ENCODE data around the gene SSTR5. TPM values are rescaled to one million over a fixed set of nuclear protein-coding genes. Genes with fewer than 3 reads are reported as not detected.

Gene SSTR5
- total RNA-seq, 1 experiment from 2014 or later, result not detected

DNA sequence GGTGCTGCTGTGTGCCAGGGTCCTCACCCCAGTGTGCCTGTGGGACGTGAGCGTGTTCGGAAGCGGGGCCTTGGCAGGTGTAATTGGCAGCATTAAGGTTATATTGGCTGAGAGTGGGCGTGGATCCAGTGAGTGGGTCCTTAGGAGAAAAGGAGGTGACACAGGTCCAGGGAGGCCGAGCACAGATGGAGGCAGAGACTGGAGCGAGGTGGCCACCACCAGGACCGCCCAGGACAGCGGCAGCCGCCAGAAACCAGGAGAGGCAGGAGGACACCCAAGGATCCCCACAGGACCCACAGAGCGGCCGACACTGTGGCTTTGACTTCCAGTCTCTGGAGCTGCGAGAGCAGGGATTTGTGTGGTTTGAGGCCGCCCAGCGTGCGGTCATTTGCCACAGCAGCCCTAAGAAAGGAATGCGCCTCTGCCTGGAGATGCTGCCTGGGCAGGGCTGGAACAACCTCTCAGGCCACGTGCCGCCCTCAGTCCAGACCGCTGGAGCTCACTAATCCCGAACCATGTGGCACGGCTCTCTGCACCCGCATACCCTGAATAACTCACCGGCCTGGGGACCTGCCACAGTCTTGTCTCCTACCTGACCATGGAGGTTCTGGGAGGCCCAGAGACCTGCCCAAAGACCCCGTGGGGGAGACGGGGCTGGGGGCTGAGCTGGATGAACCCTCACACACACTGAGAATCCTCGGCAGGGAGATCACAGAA, 45.6 kb upstream of the SSTR5 start:
- DNase-seq, result no peak
- intact Hi-C loops (cut with micrococcal nuclease; ENCODE audit: unreplicated experiment), result no loop called here
- no TSS peak for BruUV-seq (replicated peaks)
- H3K4me3 Mint-ChIP-seq (ENCODE audit: low read depth, unreplicated experiment), result no peak overlapping the region
- H3K27me3 Mint-ChIP-seq (ENCODE audit: unreplicated experiment), result peaks cover 76% of the 10 kb centered on the region
- CTCF ChIA-PET, result no interaction called here
- H3K27ac Mint-ChIP-seq (ENCODE audit: unreplicated experiment), result no peak overlapping the region
- TF ChIP-seq CTCF (IDR thresholded peaks at IDR 0.05; ENCODE audit: unreplicated experiment), result no peak
- no peaks in the 10 kb centered on the region for H3K9me3 Mint-ChIP-seq (ENCODE audit: low read depth, unreplicated experiment)
- H3K4me1 Mint-ChIP-seq (ENCODE audit: low read depth, unreplicated experiment), result no peaks in the 10 kb centered on the region
- H3K36me3 Mint-ChIP-seq (ENCODE audit: insufficient read depth, unreplicated experiment), result no peaks in the 10 kb centered on the region

- H3K9me3 Mint-ChIP-seq (ENCODE audit: low read depth, unreplicated experiment), result no peaks in the 10 kb centered on the region
- no peak for TF ChIP-seq CTCF (IDR thresholded peaks at IDR 0.05; ENCODE audit: unreplicated experiment)
- no peak overlapping the region for H3K4me3 Mint-ChIP-seq (ENCODE audit: low read depth, unreplicated experiment)
- no peak overlapping the region for H3K27ac Mint-ChIP-seq (ENCODE audit: unreplicated experiment)
- intact Hi-C loops (cut with micrococcal nuclease; ENCODE audit: unreplicated experiment), result no loop called here
- peaks cover 71% of the 10 kb centered on the region for H3K27me3 Mint-ChIP-seq (ENCODE audit: unreplicated experiment)
- BruUV-seq (replicated peaks), result no TSS peak
- DNase-seq, result no peak
- no peaks in the 10 kb centered on the region for H3K36me3 Mint-ChIP-seq (ENCODE audit: insufficient read depth, unreplicated experiment)
- H3K4me1 Mint-ChIP-seq (ENCODE audit: low read depth, unreplicated experiment), result no peaks in the 10 kb centered on the region
- CTCF ChIA-PET, result no interaction called here
Observed at GRCh38 chr16:1027501-1027815, 45.1 kb upstream of the SSTR5 start.

DNA sequence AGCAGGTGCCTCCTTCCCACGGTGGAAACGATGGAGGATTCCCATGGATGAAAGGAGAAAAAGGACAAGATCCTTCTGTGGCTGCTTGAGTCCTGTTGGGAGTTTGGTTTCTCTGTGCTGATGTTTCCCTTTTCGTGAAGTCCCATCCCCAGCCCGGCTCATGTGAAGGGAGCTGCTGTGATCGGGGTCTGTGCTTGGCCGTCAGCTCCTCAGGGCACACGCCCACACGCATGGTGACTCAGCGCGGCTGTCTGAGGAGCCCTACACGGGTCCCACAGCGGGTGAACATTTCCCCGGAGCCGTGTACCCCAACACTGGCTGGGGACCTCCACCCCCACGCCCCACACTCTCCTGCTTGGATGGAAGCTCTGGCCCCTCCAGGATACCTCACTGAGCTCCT, 44.5 kb upstream of the SSTR5 start:
- DNase-seq, result no peak
- intact Hi-C loops (cut with micrococcal nuclease; ENCODE audit: unreplicated experiment), result no loop called here
- H3K36me3 Mint-ChIP-seq (ENCODE audit: insufficient read depth, unreplicated experiment), result no peaks in the 10 kb centered on the region
- no peak for TF ChIP-seq CTCF (IDR thresholded peaks at IDR 0.05; ENCODE audit: unreplicated experiment)
- no peak overlapping the region for H3K27ac Mint-ChIP-seq (ENCODE audit: unreplicated experiment)
- H3K9me3 Mint-ChIP-seq (ENCODE audit: low read depth, unreplicated experiment), result no peaks in the 10 kb centered on the region
- peaks cover 65% of the 10 kb centered on the region for H3K27me3 Mint-ChIP-seq (ENCODE audit: unreplicated experiment)
- no peak overlapping the region for H3K4me3 Mint-ChIP-seq (ENCODE audit: low read depth, unreplicated experiment)
- no TSS peak for BruUV-seq (replicated peaks)
- H3K4me1 Mint-ChIP-seq (ENCODE audit: low read depth, unreplicated experiment), result no peaks in the 10 kb centered on the region
- CTCF ChIA-PET, result interaction anchor here (0.8 kb wide), 1 partner anchor 9 kb away, joined by 3 read pairs; no protein-coding TSS in a partner anchor

GRCh38 chr16:1028524-1029258, 43.9 kb upstream of the SSTR5 start:
- DNase-seq, result no peak
- H3K4me1 Mint-ChIP-seq (ENCODE audit: low read depth, unreplicated experiment), result no peaks in the 10 kb centered on the region
- H3K27me3 Mint-ChIP-seq (ENCODE audit: unreplicated experiment), result peaks cover 60% of the 10 kb centered on the region
- H3K9me3 Mint-ChIP-seq (ENCODE audit: low read depth, unreplicated experiment), result no peaks in the 10 kb centered on the region
- BruUV-seq (replicated peaks), result no TSS peak
- intact Hi-C loops (cut with micrococcal nuclease; ENCODE audit: unreplicated experiment), result no loop called here
- CTCF ChIA-PET, result interaction anchor here (0.8 kb wide), 1 partner anchor 8 kb away, joined by 3 read pairs; no protein-coding TSS in a partner anchor
- H3K27ac Mint-ChIP-seq (ENCODE audit: unreplicated experiment), result no peak overlapping the region
- H3K36me3 Mint-ChIP-seq (ENCODE audit: insufficient read depth, unreplicated experiment), result no peaks in the 10 kb centered on the region
- H3K4me3 Mint-ChIP-seq (ENCODE audit: low read depth, unreplicated experiment), result no peak overlapping the region
- TF ChIP-seq CTCF (IDR thresholded peaks at IDR 0.05; ENCODE audit: unreplicated experiment), result no peak
